ENCODE data around the gene PVALEF.
A peak's percentile ranks its signal among the peaks of the same experiment; 100 is the strongest.

Gene PVALEF

GRCh38 chr17:81140018-81140417 is 25.3 kb upstream of the PVALEF start:
- Histone ChIP-seq H2BK15ac (replicated peaks; ENCODE audit: low read depth) (no peak overlapping the region), H3K23ac (ENCODE audit: low read length) (no peak overlapping the region), H3K18ac (ENCODE audit: low read length) (no peak overlapping the region), H3K4ac (ENCODE audit: low read depth, low read length) (no peak overlapping the region), H3K4me2 (ENCODE audit: low read length) (no peak overlapping the region), H3K27ac (ENCODE audit: low read depth, low read length) (no peak overlapping the region), H3K79me2 (ENCODE audit: control insufficient read depth, insufficient read depth, low read length) (no peaks in the 10 kb centered on the region), H3K27me3 (ENCODE audit: insufficient read depth, low read length, poor library complexity) (no peaks in the 10 kb centered on the region), H3K56ac (ENCODE audit: low read length) (no peak overlapping the region), H2AK5ac (ENCODE audit: low read length) (no peak overlapping the region), H3K4me3 (ENCODE audit: low read length) (no peak overlapping the region), H2BK5ac (ENCODE audit: low read length) (no peak overlapping the region), H3K4me1 (ENCODE audit: control insufficient read depth, low read depth, low read length) (no peaks in the 10 kb centered on the region), H2BK120ac (ENCODE audit: low read depth, low read length) (no peak overlapping the region), H4K5ac (ENCODE audit: low read length) (no peak overlapping the region), H3K9ac (ENCODE audit: low read length) (no peak overlapping the region), H4K8ac (ENCODE audit: low read depth, low read length) (no peak overlapping the region), H3K79me1 (ENCODE audit: low read length) (no peaks in the 10 kb centered on the region), H3K36me3 (ENCODE audit: control insufficient read depth, insufficient read depth, low read length) (no peaks in the 10 kb centered on the region)
- WGBS (ENCODE audit: extremely low coverage, insufficient coverage, low lambda C conversion rate) = no CpG with 5 or more reads among the region's 8 CpGs
- DNase-seq = no peak

DNA sequence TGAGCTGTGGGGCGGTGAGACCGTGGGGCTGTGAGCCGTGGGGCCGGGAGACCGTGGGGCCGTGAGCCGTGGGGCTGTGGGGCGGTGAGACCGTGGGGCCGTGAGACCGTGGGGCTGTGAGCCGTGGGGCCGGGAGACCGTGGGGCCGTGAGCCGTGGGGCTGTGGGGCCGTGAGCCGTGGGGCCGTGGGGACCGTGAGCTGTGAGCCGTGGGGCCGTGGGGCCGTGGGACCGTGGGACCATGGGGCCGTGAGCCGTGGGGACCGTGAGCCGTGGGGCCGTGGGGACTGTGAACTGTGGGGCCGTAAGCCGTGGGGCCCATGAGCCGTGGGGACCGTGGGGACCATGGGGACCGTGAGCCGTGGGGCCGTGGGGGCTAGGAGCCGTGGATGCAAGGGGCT is 24.6 kb upstream of the PVALEF start:
- no peak overlapping the region for H2BK5ac ChIP-seq (ENCODE audit: low read length)
- H3K4me3 ChIP-seq (ENCODE audit: low read length) = no peak overlapping the region
- no peak overlapping the region for H3K56ac ChIP-seq (ENCODE audit: low read length)
- no peak overlapping the region for H3K4me2 ChIP-seq (ENCODE audit: low read length)
- no peaks in the 10 kb centered on the region for H3K4me1 ChIP-seq (ENCODE audit: control insufficient read depth, low read depth, low read length)
- no peak overlapping the region for H4K5ac ChIP-seq (ENCODE audit: low read length)
- no peaks in the 10 kb centered on the region for H3K79me2 ChIP-seq (ENCODE audit: control insufficient read depth, insufficient read depth, low read length)
- no peak overlapping the region for H3K9ac ChIP-seq (ENCODE audit: low read length)
- no peaks in the 10 kb centered on the region for H3K27me3 ChIP-seq (ENCODE audit: insufficient read depth, low read length, poor library complexity)
- H2BK120ac ChIP-seq (ENCODE audit: low read depth, low read length) = no peak overlapping the region
- H3K18ac ChIP-seq (ENCODE audit: low read length) = no peak overlapping the region
- H3K27ac ChIP-seq (ENCODE audit: low read depth, low read length) = no peak overlapping the region
- no peaks in the 10 kb centered on the region for H3K36me3 ChIP-seq (ENCODE audit: control insufficient read depth, insufficient read depth, low read length)
- no peak overlapping the region for H4K8ac ChIP-seq (ENCODE audit: low read depth, low read length)
- H3K4ac ChIP-seq (ENCODE audit: low read depth, low read length) = no peak overlapping the region
- DNase-seq = no peak
- H2AK5ac ChIP-seq (ENCODE audit: low read length) = no peak overlapping the region
- H3K23ac ChIP-seq (ENCODE audit: low read length) = no peak overlapping the region
- no peaks in the 10 kb centered on the region for H3K79me1 ChIP-seq (ENCODE audit: low read length)
- WGBS (ENCODE audit: extremely low coverage, insufficient coverage, low lambda C conversion rate) = no CpG with 5 or more reads among the region's 37 CpGs
- no peak overlapping the region for H2BK15ac ChIP-seq (replicated peaks; ENCODE audit: low read depth)

- Histone ChIP-seq H2BK15ac (replicated peaks; ENCODE audit: low read depth) (no peak overlapping the region), H3K4me1 (ENCODE audit: control insufficient read depth, low read depth, low read length) (no peaks in the 10 kb centered on the region), H3K27ac (ENCODE audit: low read depth, low read length) (no peak overlapping the region), H3K4me3 (ENCODE audit: low read length) (no peak overlapping the region), H4K8ac (ENCODE audit: low read depth, low read length) (no peak overlapping the region), H4K5ac (ENCODE audit: low read length) (no peak overlapping the region), H3K36me3 (ENCODE audit: control insufficient read depth, insufficient read depth, low read length) (no peaks in the 10 kb centered on the region), H3K18ac (ENCODE audit: low read length) (no peak overlapping the region), H3K79me1 (ENCODE audit: low read length) (no peaks in the 10 kb centered on the region), H3K27me3 (ENCODE audit: insufficient read depth, low read length, poor library complexity) (no peaks in the 10 kb centered on the region), H2BK5ac (ENCODE audit: low read length) (no peak overlapping the region), H3K79me2 (ENCODE audit: control insufficient read depth, insufficient read depth, low read length) (no peaks in the 10 kb centered on the region), H3K9ac (ENCODE audit: low read length) (no peak overlapping the region), H2BK120ac (ENCODE audit: low read depth, low read length) (no peak overlapping the region), H3K4me2 (ENCODE audit: low read length) (no peak overlapping the region), H2AK5ac (ENCODE audit: low read length) (no peak overlapping the region), H3K4ac (ENCODE audit: low read depth, low read length) (no peak overlapping the region), H3K23ac (ENCODE audit: low read length) (no peak overlapping the region), H3K56ac (ENCODE audit: low read length) (peak overlapping the region; percentile 6)
- peak; percentile 76 for DNase-seq
- WGBS (ENCODE audit: extremely low coverage, insufficient coverage, low lambda C conversion rate) = no CpG with 5 or more reads among the region's 25 CpGs
Observed at GRCh38 chr17:81142301-81143199, 22.8 kb upstream of the PVALEF start.

- H4K5ac ChIP-seq (ENCODE audit: low read length) = no peak overlapping the region
- H4K8ac ChIP-seq (ENCODE audit: low read depth, low read length) = no peak overlapping the region
- H3K18ac ChIP-seq (ENCODE audit: low read length) = no peak overlapping the region
- no peak for DNase-seq
- H3K4me1 ChIP-seq (ENCODE audit: control insufficient read depth, low read depth, low read length) = no peaks in the 10 kb centered on the region
- no peak overlapping the region for H3K4me3 ChIP-seq (ENCODE audit: low read length)
- H3K56ac ChIP-seq (ENCODE audit: low read length) = no peak overlapping the region
- no peak overlapping the region for H2BK5ac ChIP-seq (ENCODE audit: low read length)
- no CpG with 5 or more reads among the region's 11 CpGs for WGBS (ENCODE audit: extremely low coverage, insufficient coverage, low lambda C conversion rate)
- no peak overlapping the region for H3K27ac ChIP-seq (ENCODE audit: low read depth, low read length)
- no peaks in the 10 kb centered on the region for H3K79me1 ChIP-seq (ENCODE audit: low read length)
- H3K4me2 ChIP-seq (ENCODE audit: low read length) = no peak overlapping the region
- H3K9ac ChIP-seq (ENCODE audit: low read length) = no peak overlapping the region
- no peaks in the 10 kb centered on the region for H3K36me3 ChIP-seq (ENCODE audit: control insufficient read depth, insufficient read depth, low read length)
- no peak overlapping the region for H3K23ac ChIP-seq (ENCODE audit: low read length)
- no peaks in the 10 kb centered on the region for H3K27me3 ChIP-seq (ENCODE audit: insufficient read depth, low read length, poor library complexity)
- no peak overlapping the region for H3K4ac ChIP-seq (ENCODE audit: low read depth, low read length)
- H2BK120ac ChIP-seq (ENCODE audit: low read depth, low read length) = no peak overlapping the region
- no peak overlapping the region for H2AK5ac ChIP-seq (ENCODE audit: low read length)
- no peaks in the 10 kb centered on the region for H3K79me2 ChIP-seq (ENCODE audit: control insufficient read depth, insufficient read depth, low read length)
- no peak overlapping the region for H2BK15ac ChIP-seq (replicated peaks; ENCODE audit: low read depth)
Observed at GRCh38 chr17:81143200-81143527, 22.1 kb upstream of the PVALEF start.

DNA sequence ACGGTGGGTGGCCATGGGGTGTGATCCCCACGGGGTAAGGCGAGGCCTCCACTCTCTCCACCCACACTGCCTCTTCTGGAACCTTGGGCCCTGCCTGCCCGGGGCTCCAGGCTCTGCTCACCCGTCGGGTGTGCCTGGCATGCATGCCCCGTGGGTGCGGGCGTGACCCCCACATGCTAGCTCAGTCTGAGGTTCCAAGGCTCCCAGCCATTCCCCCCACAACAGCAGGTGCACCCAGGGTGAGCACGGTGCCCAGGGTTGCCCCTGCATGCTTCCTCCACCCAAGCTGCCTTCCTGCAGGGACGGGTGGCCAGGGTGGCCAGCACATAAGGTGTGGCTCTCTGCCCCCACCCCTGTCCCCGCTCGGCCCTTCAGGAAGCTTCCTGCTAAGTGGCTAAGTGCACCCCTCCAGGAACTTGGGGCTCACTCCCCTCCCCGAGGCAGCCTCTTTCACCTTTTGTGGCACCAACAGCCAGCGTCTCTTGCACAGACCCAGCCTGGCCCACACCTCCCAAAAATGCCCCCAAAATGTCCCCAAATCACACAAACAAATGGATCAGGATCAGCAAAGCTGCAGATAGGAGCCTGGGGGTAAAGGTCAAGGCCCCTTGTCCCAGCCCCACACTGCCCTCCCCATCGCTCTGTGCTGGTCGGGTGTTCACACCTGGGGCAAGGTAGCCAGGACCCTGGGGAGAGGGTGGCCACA is 21.4 kb upstream of the PVALEF start:
- Histone ChIP-seq H3K18ac (ENCODE audit: low read length) (no peak overlapping the region), H3K4me1 (ENCODE audit: control insufficient read depth, low read depth, low read length) (no peaks in the 10 kb centered on the region), H4K8ac (ENCODE audit: low read depth, low read length) (no peak overlapping the region), H3K27me3 (ENCODE audit: insufficient read depth, low read length, poor library complexity) (no peaks in the 10 kb centered on the region), H3K4me3 (ENCODE audit: low read length) (no peak overlapping the region), H3K79me2 (ENCODE audit: control insufficient read depth, insufficient read depth, low read length) (no peaks in the 10 kb centered on the region), H2BK120ac (ENCODE audit: low read depth, low read length) (no peak overlapping the region), H3K9ac (ENCODE audit: low read length) (no peak overlapping the region), H3K36me3 (ENCODE audit: control insufficient read depth, insufficient read depth, low read length) (no peaks in the 10 kb centered on the region), H2BK5ac (ENCODE audit: low read length) (no peak overlapping the region), H3K79me1 (ENCODE audit: low read length) (no peaks in the 10 kb centered on the region), H3K4me2 (ENCODE audit: low read length) (no peak overlapping the region), H2AK5ac (ENCODE audit: low read length) (no peak overlapping the region), H3K4ac (ENCODE audit: low read depth, low read length) (no peak overlapping the region), H3K56ac (ENCODE audit: low read length) (no peak overlapping the region), H3K27ac (ENCODE audit: low read depth, low read length) (no peak overlapping the region), H4K5ac (ENCODE audit: low read length) (no peak overlapping the region), H2BK15ac (replicated peaks; ENCODE audit: low read depth) (no peak overlapping the region), H3K23ac (ENCODE audit: low read length) (no peak overlapping the region)
- WGBS (ENCODE audit: extremely low coverage, insufficient coverage, low lambda C conversion rate) = no CpG with 5 or more reads among the region's 17 CpGs
- DNase-seq = no peak
